CD4-positive, alpha-beta T cell treated with Interleukin-4 for 1 hour (primary cell): ENCODE results near the gene MPL.
"Not testable (repeated sequence)": the region's sequence is repeated elsewhere in the genome, so short reads cannot be mapped to it uniquely, and the experiment has no call there.

Experiments
- DNase-seq, 2 donors: peaks; one replicate each; pipeline ENCODE4 v3.0.0-alpha.2; 2020 to 2022

MPL gene

GRCh38 chr1:43382027-43382779, 44.6 kb downstream of the MPL start:
- no peak for DNase-seq

- DNase-seq, result peak in 1 of 2 donors; percentile 9
Measured at GRCh38 chr1:43383449-43383848, 45.8 kb downstream of the MPL start.

GRCh38 chr1:43386676-43387075, 49.1 kb downstream of the MPL start:
- DNase-seq, result no peak

- DNase-seq, result no peak
Measured at GRCh38 chr1:43387976-43388599, 50.5 kb downstream of the MPL start.

- no peak for DNase-seq
Measured at GRCh38 chr1:43388613-43389012, 51.0 kb downstream of the MPL start.

GRCh38 chr1:43389326-43390313, 52.0 kb downstream of the MPL start, which contains the start of the genes MED8 and SZT2:
MED8 (minus strand) TSS chr1:43389800; CDS start chr1:43389764, 36 bp downstream.
SZT2 (plus strand) TSS chr1:43389899; CDS start chr1:43389969, 70 bp downstream.
- peak; percentile 95 for DNase-seq

GRCh38 chr1:43392702-43393101, 55.1 kb downstream of the MPL start:
- DNase-seq, result no peak

GRCh38 chr1:43395523-43395922, 57.9 kb downstream of the MPL start:
- DNase-seq, result no peak

GRCh38 chr1:43396059-43396458, 58.4 kb downstream of the MPL start:
- no peak for DNase-seq

GRCh38 chr1:43398227-43398626, 60.6 kb downstream of the MPL start:
- no peak for DNase-seq

GRCh38 chr1:43400441-43400840, 62.8 kb downstream of the MPL start:
- DNase-seq, result not testable (repeated sequence)

- no peak for DNase-seq
Measured at GRCh38 chr1:43402089-43402865, 64.7 kb downstream of the MPL start.
